GM23338 (cell line): Measurements from ENCODE around the gene SPRED3. TPM values are rescaled to one million over a fixed set of nuclear protein-coding genes. Genes with fewer than 3 reads are reported as not detected.
"Not testable (repeated sequence)": the region's sequence is repeated elsewhere in the genome, so short reads cannot be mapped to it uniquely, and the experiment has no call there.

Source experiments
- ATAC-seq: fragments of 200-7000 bp; cut with Tn5 transposase; 3 replicates; pipeline ENCODE4 v1.9.1; 2020
- DNase-seq: peaks from one replicate; pipeline ENCODE4 v3.0.0-alpha.2; 2015; ENCODE audit warnings: low spot score
- H2AFZ ChIP-seq: fragments of 200-600 bp; sonication (generic); 2 replicates; pipeline ENCODE4 v1.8.0; 2016; ENCODE audit warnings: antibody characterized with exemption, mild to moderate bottlenecking, moderate library complexity
- H3F3A ChIP-seq: fragments of 200-600 bp; sonication (generic); replicated peaks from 2 replicates; pipeline ENCODE4 v1.8.0; 2017; ENCODE audit warnings: antibody characterized with exemption, mixed run types, low read depth
- H3K27ac ChIP-seq: fragments of 200-600 bp; sonication (generic); 2 replicates; pipeline ENCODE4 v1.6.1; 2016; ENCODE audit warnings: low read depth
- H3K27me3 ChIP-seq: fragments of 200-600 bp; sonication (generic); 2 replicates; pipeline ENCODE4 v1.8.0; 2016; ENCODE audit warnings: mild to moderate bottlenecking, mixed run types, moderate library complexity; ENCODE audit not compliant: insufficient read depth
- H3K36me3 ChIP-seq: fragments of 200-600 bp; sonication (generic); 2 replicates; pipeline ENCODE4 v1.8.0; 2016; ENCODE audit warnings: mild to moderate bottlenecking; ENCODE audit not compliant: insufficient read depth
- H3K4me1 ChIP-seq: fragments of 200-600 bp; sonication (generic); 2 replicates; pipeline ENCODE4 v1.8.0; 2016; ENCODE audit warnings: mild to moderate bottlenecking, moderate library complexity; ENCODE audit not compliant: insufficient read depth
- H3K4me2 ChIP-seq: fragments of 200-600 bp; sonication (generic); 2 replicates; pipeline ENCODE4 v1.7.1; 2017; ENCODE audit warnings: mixed run types
- H3K4me3 ChIP-seq: fragments of 200-600 bp; sonication (generic); 2 replicates; pipeline ENCODE4 v1.6.1; 2016; ENCODE audit warnings: mixed run types
- H3K79me2 ChIP-seq: fragments of 200-600 bp; sonication (generic); replicated peaks from 2 replicates; pipeline ENCODE4 v1.8.0; 2017; ENCODE audit warnings: mild to moderate bottlenecking; ENCODE audit not compliant: insufficient read depth
- H3K9me2 ChIP-seq: fragments of 200-600 bp; sonication (generic); 2 replicates; pipeline ENCODE4 v1.8.0; 2017; ENCODE audit not compliant: insufficient read depth
- H4K20me1 ChIP-seq: fragments of 200-600 bp; sonication (generic); replicated peaks from 2 replicates; pipeline ENCODE4 v1.8.0; 2017; ENCODE audit warnings: mild to moderate bottlenecking; ENCODE audit not compliant: insufficient read depth
- H3K27ac Mint-ChIP-seq: 2 replicates; pipeline ENCODE4 v1.8.0; 2020; ENCODE audit warnings: inconsistent platforms, mild to moderate bottlenecking, moderate library complexity, mixed read lengths
- H3K27me3 Mint-ChIP-seq: 3 replicates; pipeline ENCODE4 v1.8.0; 2022; ENCODE audit warnings: low read depth, mild to moderate bottlenecking, moderate library complexity, mixed read lengths, inconsistent platforms; ENCODE audit not compliant: insufficient read depth, poor library complexity
- H3K36me3 Mint-ChIP-seq: 3 replicates; pipeline ENCODE4 v1.8.0; 2021; ENCODE audit warnings: low read depth, mild to moderate bottlenecking, inconsistent platforms, moderate library complexity, mixed read lengths
- H3K4me1 Mint-ChIP-seq: 3 replicates; pipeline ENCODE4 v1.8.0; 2020; ENCODE audit warnings: mild to moderate bottlenecking, inconsistent platforms, mixed read lengths
- H3K4me3 Mint-ChIP-seq: 3 replicates; pipeline ENCODE4 v1.8.0; 2021; ENCODE audit warnings: moderate library complexity, mild to moderate bottlenecking, inconsistent platforms, mixed read lengths
- H3K9me3 Mint-ChIP-seq: 3 replicates; pipeline ENCODE4 v1.8.0; 2020; ENCODE audit warnings: moderate library complexity, mild to moderate bottlenecking, inconsistent platforms, mixed read lengths
- CREB1 ChIP-seq: fragments of 250-450 bp; sonication (Bioruptor Pico); IDR thresholded peaks from 2 replicates; pipeline ENCODE4 v1.5.0; 2020; ENCODE audit warnings: low read depth, mild to moderate bottlenecking, moderate library complexity
- EZH2 ChIP-seq: fragments of 200-600 bp; sonication (generic); IDR thresholded peaks from one replicate; pipeline ENCODE4 v1.8.0; 2017; ENCODE audit warnings: antibody characterized with exemption, mild to moderate bottlenecking, low read depth; ENCODE audit not compliant: unreplicated experiment
- EZH2phosphoT487 ChIP-seq: fragments of 200-600 bp; sonication (generic); IDR thresholded peaks from one replicate; pipeline ENCODE4 v1.8.1; 2018; ENCODE audit warnings: antibody characterized with exemption; ENCODE audit not compliant: unreplicated experiment
- JUNB ChIP-seq: IDR thresholded peaks from one replicate; pipeline ENCODE4 v1.6.1; 2016; ENCODE audit warnings: antibody characterized with exemption; ENCODE audit not compliant: unreplicated experiment
- NANOG ChIP-seq: IDR thresholded peaks from 2 replicates; pipeline ENCODE4 v1.6.1; 2016; ENCODE audit warnings: antibody characterized with exemption, borderline replicate concordance
- POLR2AphosphoS5 ChIP-seq: IDR thresholded peaks from 2 replicates; pipeline ENCODE4 v1.6.1; 2016; ENCODE audit warnings: antibody characterized with exemption, low read depth
- STAT1 ChIP-seq: IDR thresholded peaks from one replicate; pipeline ENCODE4 v1.6.1; 2016; ENCODE audit warnings: antibody characterized with exemption; ENCODE audit not compliant: unreplicated experiment
- ZNF331 ChIP-seq: fragments of 250-450 bp; sonication (Bioruptor Pico); IDR thresholded peaks from 2 replicates; pipeline ENCODE4 v1.5.0; 2020; ENCODE audit warnings: low read depth, mild to moderate bottlenecking, moderate library complexity
- ZNF462 ChIP-seq: fragments of 250-450 bp; sonication (Bioruptor Pico); IDR thresholded peaks from 2 replicates; pipeline ENCODE4 v1.5.0; 2020; ENCODE audit warnings: mild to moderate bottlenecking, moderate library complexity
- polyA plus RNA-seq: library from polyadenylated mRNA; unstranded; fragments of >200 nt; fragmentation: Nextera tagmentation; extraction: Ambion mirVana; gene quantifications from 2 replicates; pipeline ENCODE4 v1.2.1, GENCODE V29; 2016
- total RNA-seq: library from RNA; depleted of rRNA; stranded (reverse); fragments of >200 nt; shearing (Covaris generic); gene quantifications from 2 replicates; pipeline ENCODE4 v1.2.3, GENCODE V29; 2014
- TF ChIP-seq, protein P1 (sequence below), 2 experiments: fragments of 200-600 bp in 1 of 2; sonication (generic) in 1 of 2; conservative IDR thresholded peaks; 2 replicates each; pipeline versions ENCODE4 v1.5.1 to v1.6.1; 2016 to 2017; ENCODE audit warnings: antibody characterized with exemption in 2 of 2, low read depth in 2 of 2, mild to moderate bottlenecking in 2 of 2, moderate library complexity in 1 of 2
- TF ChIP-seq, protein P2 (sequence below): IDR thresholded peaks from 2 replicates; pipeline ENCODE4 v1.6.1; 2016; ENCODE audit warnings: antibody characterized with exemption

SPRED3 gene
- total and polyA plus RNA-seq, 2 experiments from 2014 or later, result 3.9 to 11.6 TPM

DNA sequence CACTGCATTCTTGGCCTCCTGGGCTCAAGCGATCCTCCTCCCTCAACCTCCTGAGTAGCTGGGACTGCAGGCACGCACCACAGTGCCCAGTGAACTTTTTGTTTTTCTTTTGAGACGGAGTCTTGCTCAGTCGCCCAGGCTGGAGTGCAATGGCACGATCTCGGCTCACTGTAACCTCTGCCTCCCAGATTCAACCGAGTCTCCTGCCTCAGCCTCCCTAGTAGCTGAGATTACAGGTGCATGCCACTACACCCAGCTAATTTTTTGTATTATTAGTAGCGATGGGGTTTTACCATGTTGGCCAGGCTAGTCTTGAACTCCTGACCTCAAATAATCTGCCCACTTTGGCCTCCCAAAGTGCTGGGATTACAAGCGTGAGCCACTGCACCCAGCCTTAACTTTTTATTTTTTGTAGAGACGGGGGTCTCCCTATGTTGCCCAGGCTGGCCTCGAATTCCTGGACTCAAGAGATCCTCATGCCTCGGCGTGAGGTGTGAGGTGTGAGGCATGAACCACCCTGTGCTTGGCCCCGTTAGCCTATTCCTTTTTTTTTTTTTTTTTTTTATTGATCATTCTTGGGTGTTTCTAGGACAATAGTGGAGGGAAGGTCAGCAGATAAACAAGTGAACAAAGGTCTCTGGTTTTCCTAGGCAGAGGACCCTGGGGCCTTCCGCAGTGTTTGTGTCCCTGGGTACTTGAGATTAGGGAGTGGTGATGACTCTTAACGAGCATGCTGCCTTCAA is 25.4 kb upstream of the SPRED3 start:
- peaks cover 14% of the 10 kb centered on the region for H3K4me1 Mint-ChIP-seq
- not testable (repeated sequence) for H2AFZ ChIP-seq, H4K20me1 ChIP-seq, H3K27ac ChIP-seq, H3K9me2 ChIP-seq, ATAC-seq, H3K36me3 Mint-ChIP-seq, H3K36me3 ChIP-seq, DNase-seq, H3K9me3 Mint-ChIP-seq, H3K79me2 ChIP-seq, H3K27ac Mint-ChIP-seq
- peak overlapping the region; percentile 91; the same call in 2 of the 3 replicates for H3K4me3 Mint-ChIP-seq
- Histone ChIP-seq H3K4me2 (peak overlapping the region; percentile 90), H3K27me3 (peaks cover 29% of the 10 kb centered on the region), H3F3A (0 out of 2 replicates have a peak, but pooled peaks cover 11% of the 10 kb centered on the region), H3K4me3 (peak overlapping the region; percentile 92), H3K4me1 (peaks cover 12% of the 10 kb centered on the region)
- H3K27me3 Mint-ChIP-seq, result peaks cover 24% of the 10 kb centered on the region

DNA sequence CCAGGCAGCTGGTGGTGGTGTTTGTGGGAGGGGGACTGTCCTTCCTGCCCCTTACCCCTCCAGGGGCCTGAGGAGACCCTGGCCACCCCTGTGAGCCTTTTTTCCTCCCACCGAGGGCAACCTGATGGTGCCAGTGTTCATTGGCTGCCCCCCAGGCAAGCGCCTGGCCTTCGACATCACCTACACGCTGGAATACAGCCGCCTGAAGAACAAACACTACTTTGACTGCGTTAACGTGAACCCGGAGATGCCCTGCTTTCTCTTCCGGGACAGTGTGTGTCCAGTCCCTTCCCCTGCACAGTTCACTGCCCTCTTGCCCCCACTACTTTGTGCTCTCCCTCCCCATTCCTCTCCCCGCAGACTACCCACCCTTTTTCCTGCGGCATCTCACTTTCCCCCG is 21.5 kb upstream of the SPRED3 start:
- H3K27me3 ChIP-seq, result no peaks in the 10 kb centered on the region
- H4K20me1 ChIP-seq, result no peaks in the 10 kb centered on the region
- no peak for DNase-seq
- no peaks in the 10 kb centered on the region for H3K36me3 Mint-ChIP-seq
- H3K27ac ChIP-seq, result no peak overlapping the region
- H3K4me2 ChIP-seq, result no peak overlapping the region
- no peak for ATAC-seq
- no peaks in the 10 kb centered on the region for H3K36me3 ChIP-seq
- no peak overlapping the region for H3K27ac Mint-ChIP-seq
- H3K27me3 Mint-ChIP-seq, result peaks cover 5% of the 10 kb centered on the region
- H2AFZ ChIP-seq, result no peak overlapping the region
- H3F3A ChIP-seq, result no peaks in the 10 kb centered on the region
- no peak overlapping the region for H3K4me3 ChIP-seq
- H3K4me1 Mint-ChIP-seq, result no peaks in the 10 kb centered on the region; the same call in 2 of the 3 replicates
- H3K79me2 ChIP-seq, result no peaks in the 10 kb centered on the region
- H3K9me2 ChIP-seq, result no peaks in the 10 kb centered on the region
- H3K9me3 Mint-ChIP-seq, result peaks cover 7% of the 10 kb centered on the region; the same call in 2 of the 3 replicates
- peaks cover 5% of the 10 kb centered on the region; the same call in 1 of the 2 replicates for H3K4me1 ChIP-seq
- H3K4me3 Mint-ChIP-seq, result no peak overlapping the region
- no peak for TF ChIP-seq STAT1
- no peak for TF ChIP-seq JUNB
- no peak for TF ChIP-seq EZH2
- no peak for TF ChIP-seq CREB1
- no peak for TF ChIP-seq ZNF331
- TF ChIP-seq, protein P1, sequence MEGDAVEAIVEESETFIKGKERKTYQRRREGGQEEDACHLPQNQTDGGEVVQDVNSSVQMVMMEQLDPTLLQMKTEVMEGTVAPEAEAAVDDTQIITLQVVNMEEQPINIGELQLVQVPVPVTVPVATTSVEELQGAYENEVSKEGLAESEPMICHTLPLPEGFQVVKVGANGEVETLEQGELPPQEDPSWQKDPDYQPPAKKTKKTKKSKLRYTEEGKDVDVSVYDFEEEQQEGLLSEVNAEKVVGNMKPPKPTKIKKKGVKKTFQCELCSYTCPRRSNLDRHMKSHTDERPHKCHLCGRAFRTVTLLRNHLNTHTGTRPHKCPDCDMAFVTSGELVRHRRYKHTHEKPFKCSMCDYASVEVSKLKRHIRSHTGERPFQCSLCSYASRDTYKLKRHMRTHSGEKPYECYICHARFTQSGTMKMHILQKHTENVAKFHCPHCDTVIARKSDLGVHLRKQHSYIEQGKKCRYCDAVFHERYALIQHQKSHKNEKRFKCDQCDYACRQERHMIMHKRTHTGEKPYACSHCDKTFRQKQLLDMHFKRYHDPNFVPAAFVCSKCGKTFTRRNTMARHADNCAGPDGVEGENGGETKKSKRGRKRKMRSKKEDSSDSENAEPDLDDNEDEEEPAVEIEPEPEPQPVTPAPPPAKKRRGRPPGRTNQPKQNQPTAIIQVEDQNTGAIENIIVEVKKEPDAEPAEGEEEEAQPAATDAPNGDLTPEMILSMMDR (conservative IDR thresholded peaks at IDR 0.05; ENCODE audit: low read depth in 2 of 2), result no peak
- TF ChIP-seq ZNF462 (CRISPR knock-in tag), result no peak
- TF ChIP-seq EZH2phosphoT487, result no peak
- no peak for TF ChIP-seq POLR2AphosphoS5
- no peak for TF ChIP-seq NANOG
- TF ChIP-seq, protein P2, sequence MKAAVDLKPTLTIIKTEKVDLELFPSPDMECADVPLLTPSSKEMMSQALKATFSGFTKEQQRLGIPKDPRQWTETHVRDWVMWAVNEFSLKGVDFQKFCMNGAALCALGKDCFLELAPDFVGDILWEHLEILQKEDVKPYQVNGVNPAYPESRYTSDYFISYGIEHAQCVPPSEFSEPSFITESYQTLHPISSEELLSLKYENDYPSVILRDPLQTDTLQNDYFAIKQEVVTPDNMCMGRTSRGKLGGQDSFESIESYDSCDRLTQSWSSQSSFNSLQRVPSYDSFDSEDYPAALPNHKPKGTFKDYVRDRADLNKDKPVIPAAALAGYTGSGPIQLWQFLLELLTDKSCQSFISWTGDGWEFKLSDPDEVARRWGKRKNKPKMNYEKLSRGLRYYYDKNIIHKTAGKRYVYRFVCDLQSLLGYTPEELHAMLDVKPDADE, result no peak
